ENCODE results near the gene PPM1N. TPM values are rescaled to one million over a fixed set of nuclear protein-coding genes. Genes with fewer than 3 reads are reported as not detected.

The PPM1N gene, protein sequence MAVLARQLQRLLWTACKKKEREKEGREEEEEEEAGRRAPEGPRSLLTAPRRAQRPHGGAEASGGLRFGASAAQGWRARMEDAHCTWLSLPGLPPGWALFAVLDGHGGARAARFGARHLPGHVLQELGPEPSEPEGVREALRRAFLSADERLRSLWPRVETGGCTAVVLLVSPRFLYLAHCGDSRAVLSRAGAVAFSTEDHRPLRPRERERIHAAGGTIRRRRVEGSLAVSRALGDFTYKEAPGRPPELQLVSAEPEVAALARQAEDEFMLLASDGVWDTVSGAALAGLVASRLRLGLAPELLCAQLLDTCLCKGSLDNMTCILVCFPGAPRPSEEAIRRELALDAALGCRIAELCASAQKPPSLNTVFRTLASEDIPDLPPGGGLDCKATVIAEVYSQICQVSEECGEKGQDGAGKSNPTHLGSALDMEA
- 0.16 and 0.72 TPM in 2 replicates for total RNA-seq

GRCh38 chr19:45498411-45499195 is at the start of gene PPM1N:
PPM1N (plus strand) TSS chr19:45498443; CDS start chr19:45498473, 30 bp downstream.

GRCh38 chr19:45467456-45468158 is 30.6 kb upstream of the PPM1N start, which contains the start of gene FOSB:
FOSB (plus strand) TSS chr19:45467996; CDS start chr19:45468587, 591 bp downstream.

GRCh38 chr19:45506989-45507871 is 9.0 kb downstream of the PPM1N start, which contains the start of gene VASP:
VASP (plus strand) TSS chr19:45507479; CDS start chr19:45507772, 293 bp downstream.

Other genes with a start within 250 kb of the PPM1N start
- 12.3 and 15.7 TPM in 2 replicates for gene MARK4, start 247.2 kb upstream of the PPM1N start, total RNA-seq
- 1.8 TPM in 1 of 2 replicates, not detected in the other for gene CKM, start 175.6 kb upstream of the PPM1N start, total RNA-seq
- gene KLC3, start 157.7 kb upstream of the PPM1N start, total RNA-seq = 1.1 TPM in 1 of 2 replicates, not detected in the other
- gene ERCC2, start 127.9 kb upstream of the PPM1N start, total RNA-seq = 34.0 and 60.1 TPM in 2 replicates
- 5.0 and 6.0 TPM in 2 replicates for gene PPP1R13L, start 93.4 kb upstream of the PPM1N start, total RNA-seq
- 5.0 and 8.1 TPM in 2 replicates for gene POLR1G, start 91.8 kb upstream of the PPM1N start, total RNA-seq
- 84.8 and 90.9 TPM in 2 replicates for gene ERCC1, start 74.5 kb upstream of the PPM1N start, total RNA-seq
- 19.0 and 81.4 TPM in 2 replicates for gene FOSB, start 30.4 kb upstream of the PPM1N start, total RNA-seq
- 16.4 and 17.3 TPM in 2 replicates for gene RTN2, start 1.4 kb upstream of the PPM1N start, total RNA-seq
- gene VASP, start 9.0 kb downstream of the PPM1N start, total RNA-seq = 95.6 and 146 TPM in 2 replicates
- gene OPA3, start 86.4 kb downstream of the PPM1N start, total RNA-seq = 6.5 and 12.1 TPM in 2 replicates
- 2.7 and 5.2 TPM in 2 replicates for gene GPR4, start 103.8 kb downstream of the PPM1N start, total RNA-seq
- 16.8 and 18.8 TPM in 2 replicates for gene EML2, start 141.0 kb downstream of the PPM1N start, total RNA-seq
- gene GIPR, start 169.8 kb downstream of the PPM1N start, total RNA-seq = under 0.01 and 0.49 TPM in 2 replicates
- 260 and 275 TPM in 2 replicates for gene SNRPD2, start 193.5 kb downstream of the PPM1N start, total RNA-seq
- 18.2 and 19.3 TPM in 2 replicates for gene QPCTL, start 194.2 kb downstream of the PPM1N start, total RNA-seq
- gene FBXO46, start 232.5 kb downstream of the PPM1N start, total RNA-seq = 7.1 and 8.1 TPM in 2 replicates
- gene MEIOSIN, start 235.0 kb downstream of the PPM1N start, total RNA-seq = not detected in 2 replicates

Measured in cardiac atrium fibroblast (primary cell).